Neural progenitor cell (in vitro differentiated cells): ENCODE results near the gene KANK3. TPM values are rescaled to one million over a fixed set of nuclear protein-coding genes. Genes with fewer than 3 reads are reported as not detected.
A peak's percentile ranks its signal among the peaks of the same experiment; 100 is the strongest.
"Not testable (repeated sequence)": the region's sequence is repeated elsewhere in the genome, so short reads cannot be mapped to it uniquely, and the experiment has no call there.

Experiments used
- DNase-seq: peaks from one replicate; pipeline ENCODE4 v3.0.0-alpha.2; 2016; ENCODE audit warnings: low spot score
- H2AFZ ChIP-seq: fragments of 200-600 bp; sonication (generic); replicated peaks from 2 replicates; pipeline ENCODE4 v1.6.1; 2016; ENCODE audit warnings: antibody characterized with exemption
- H3F3A ChIP-seq: fragments of 200-600 bp; sonication (generic); 2 replicates; pipeline ENCODE4 v1.6.1; 2016; ENCODE audit warnings: antibody characterized with exemption, low read depth
- H3K27ac ChIP-seq: fragments of 200-600 bp; sonication (generic); 2 replicates; pipeline ENCODE4 v1.5.1; 2016; ENCODE audit warnings: mild to moderate bottlenecking
- H3K27me3 ChIP-seq: fragments of 200-600 bp; sonication (generic); 2 replicates; pipeline ENCODE4 v1.6.1; 2016; ENCODE audit warnings: mild to moderate bottlenecking, moderate library complexity
- H3K36me3 ChIP-seq: fragments of 200-600 bp; sonication (generic); 2 replicates; pipeline ENCODE4 v1.5.1; 2016
- H3K4me1 ChIP-seq: fragments of 200-600 bp; sonication (generic); 2 replicates; pipeline ENCODE4 v1.6.1; 2016; ENCODE audit warnings: mixed run types
- H3K4me2 ChIP-seq: fragments of 200-600 bp; sonication (generic); 2 replicates; pipeline ENCODE4 v1.6.1; 2016
- H3K4me3 ChIP-seq: fragments of 200-600 bp; sonication (generic); 2 replicates; pipeline ENCODE4 v1.5.1; 2016
- H3K79me2 ChIP-seq: fragments of 200-600 bp; sonication (generic); 2 replicates; pipeline ENCODE4 v1.6.1; 2016; ENCODE audit warnings: low read depth
- H3K9ac ChIP-seq: fragments of 200-600 bp; sonication (generic); 2 replicates; pipeline ENCODE4 v1.6.1; 2016
- H3K9me3 ChIP-seq: fragments of 200-600 bp; sonication (generic); 2 replicates; pipeline ENCODE4 v1.5.1; 2016; ENCODE audit warnings: low read depth
- H4K20me1 ChIP-seq: fragments of 200-600 bp; sonication (generic); 2 replicates; pipeline ENCODE4 v1.6.1; 2016; ENCODE audit warnings: low read depth
- H3K27ac Mint-ChIP-seq: 3 replicates; pipeline ENCODE4 v1.8.0; 2021; ENCODE audit warnings: mixed read lengths
- H3K27me3 Mint-ChIP-seq: 2 replicates; pipeline ENCODE4 v1.8.0; 2022; ENCODE audit warnings: low read depth, mild to moderate bottlenecking, inconsistent platforms, moderate library complexity, mixed read lengths; ENCODE audit not compliant: insufficient read depth
- H3K36me3 Mint-ChIP-seq: 3 replicates; pipeline ENCODE4 v1.8.0; 2021; ENCODE audit warnings: mixed read lengths
- H3K4me1 Mint-ChIP-seq: 3 replicates; pipeline ENCODE4 v1.8.0; 2021; ENCODE audit warnings: mixed read lengths
- H3K4me3 Mint-ChIP-seq: 3 replicates; pipeline ENCODE4 v1.8.0; 2021; ENCODE audit warnings: mild to moderate bottlenecking, moderate library complexity, mixed read lengths
- H3K9me3 Mint-ChIP-seq: 3 replicates; pipeline ENCODE4 v1.8.0; 2020; ENCODE audit warnings: mixed read lengths
- CTCF ChIP-seq: fragments of 200-600 bp; sonication (generic); IDR thresholded peaks from 2 replicates; pipeline ENCODE4 v1.5.1; 2017; ENCODE audit warnings: antibody characterized with exemption, mild to moderate bottlenecking
- EZH2 ChIP-seq: fragments of 200-600 bp; sonication (generic); IDR thresholded peaks from 2 replicates; pipeline ENCODE4 v1.6.1; 2017; ENCODE audit warnings: antibody characterized with exemption, mild to moderate bottlenecking, moderate library complexity
- EZH2phosphoT487 ChIP-seq: fragments of 200-600 bp; sonication (generic); IDR thresholded peaks from 2 replicates; pipeline ENCODE4 v1.6.1; 2017; ENCODE audit warnings: antibody characterized with exemption
- total RNA-seq: library from RNA; depleted of rRNA; stranded (reverse); fragments of >200 nt; gene quantifications from 2 replicates; pipeline ENCODE4 v1.2.3, GENCODE V29; 2015; ENCODE audit warnings: low replicate concordance

The KANK3 gene
- total RNA-seq, 1 donor from 2014 or later = not detected

GRCh38 chr19:8352134-8352827 lies 9.2 kb upstream of the KANK3 start:
- no peak overlapping the region for H3K9ac ChIP-seq
- no peaks in the 10 kb centered on the region for H3K36me3 ChIP-seq
- DNase-seq = peak; percentile 50
- peak overlapping the region; percentile 71 for H3K4me2 ChIP-seq
- Mint-ChIP-seq H3K4me3 (peak overlapping the region; percentile 70), H3K4me1 (peaks cover 16% of the 10 kb centered on the region), H3K9me3 (no peaks in the 10 kb centered on the region), H3K36me3 (no peaks in the 10 kb centered on the region), H3K27me3 (peaks cover 4% of the 10 kb centered on the region), H3K27ac (peak overlapping the region; percentile 53)
- H3K27me3 ChIP-seq = peaks cover 3% of the 10 kb centered on the region
- H3K9me3 ChIP-seq = no peaks in the 10 kb centered on the region
- H4K20me1 ChIP-seq = no peaks in the 10 kb centered on the region
- peak overlapping the region; percentile 33 for H3K4me3 ChIP-seq
- H3K79me2 ChIP-seq = no peaks in the 10 kb centered on the region
- peak overlapping the region; percentile 86 for H2AFZ ChIP-seq
- peaks cover 7% of the 10 kb centered on the region for H3K4me1 ChIP-seq
- no peak for TF ChIP-seq EZH2phosphoT487
- TF ChIP-seq CTCF = no peak
- no peak for TF ChIP-seq EZH2
- H3F3A ChIP-seq = peaks cover 17% of the 10 kb centered on the region
- H3K27ac ChIP-seq = no peak overlapping the region

GRCh38 chr19:8349629-8350372 lies 6.7 kb upstream of the KANK3 start:
- H3K36me3 Mint-ChIP-seq, H3K4me2 ChIP-seq, H3K4me3 Mint-ChIP-seq, H4K20me1 ChIP-seq, H2AFZ ChIP-seq, H3K79me2 ChIP-seq, H3K27ac ChIP-seq, H3K9me3 ChIP-seq, H3K27me3 ChIP-seq, H3K4me3 ChIP-seq, DNase-seq, H3K9me3 Mint-ChIP-seq, H3K27me3 Mint-ChIP-seq, H3K27ac Mint-ChIP-seq, H3K9ac ChIP-seq, H3K4me1 ChIP-seq, H3K36me3 ChIP-seq: not testable (repeated sequence)
- peaks cover 14% of the 10 kb centered on the region for H3K4me1 Mint-ChIP-seq
- H3F3A ChIP-seq = peaks cover 17% of the 10 kb centered on the region

- H3K4me1 Mint-ChIP-seq = peaks cover 7% of the 10 kb centered on the region
- H3K27ac Mint-ChIP-seq = no peak overlapping the region
- H2AFZ ChIP-seq = no peak overlapping the region
- H3K9me3 ChIP-seq = no peaks in the 10 kb centered on the region
- no peaks in the 10 kb centered on the region for H3K36me3 ChIP-seq
- H3K27me3 ChIP-seq = peaks cover 63% of the 10 kb centered on the region
- H3K79me2 ChIP-seq = no peaks in the 10 kb centered on the region
- no peak overlapping the region for H3K4me3 ChIP-seq
- no peaks in the 10 kb centered on the region for H3K9me3 Mint-ChIP-seq
- H3K4me3 Mint-ChIP-seq = peak overlapping the region; percentile 71
- H3K4me1 ChIP-seq = no peaks in the 10 kb centered on the region
- H3K36me3 Mint-ChIP-seq = no peaks in the 10 kb centered on the region
- no peak for TF ChIP-seq EZH2phosphoT487
- TF ChIP-seq EZH2 = peak; percentile 13
- no peak overlapping the region for H3K4me2 ChIP-seq
- no peak for DNase-seq
- H3K9ac ChIP-seq = no peak overlapping the region
- H3K27ac ChIP-seq = no peak overlapping the region
- peaks cover 3% of the 10 kb centered on the region for H4K20me1 ChIP-seq
- peaks cover 24% of the 10 kb centered on the region for H3K27me3 Mint-ChIP-seq
- peaks cover 11% of the 10 kb centered on the region for H3F3A ChIP-seq
These were observed 402 bp upstream of the KANK3 start for GRCh38 chr19:8343483-8343844.

GRCh38 chr19:8342316-8342683 lies 762 bp downstream of the KANK3 start:
- H3K4me3 Mint-ChIP-seq = no peak overlapping the region

GRCh38 chr19:8341504-8341903 lies 1.6 kb downstream of the KANK3 start:
- not testable (repeated sequence) for H3K36me3 ChIP-seq, H3K4me3 Mint-ChIP-seq, H3K27ac Mint-ChIP-seq, H3K36me3 Mint-ChIP-seq, H3K4me3 ChIP-seq, H4K20me1 ChIP-seq, H3K9me3 ChIP-seq, DNase-seq, H3K9me3 Mint-ChIP-seq, H3K4me1 Mint-ChIP-seq, H2AFZ ChIP-seq, H3K9ac ChIP-seq, H3K79me2 ChIP-seq, H3K4me2 ChIP-seq, H3K4me1 ChIP-seq, H3K27ac ChIP-seq
- H3F3A ChIP-seq = peaks cover 11% of the 10 kb centered on the region
- peaks cover 36% of the 10 kb centered on the region for H3K27me3 Mint-ChIP-seq
- peaks cover 81% of the 10 kb centered on the region for H3K27me3 ChIP-seq

More at GRCh38 chr19:8342316-8342683, 762 bp downstream of the KANK3 start:
- H3F3A ChIP-seq = peaks cover 11% of the 10 kb centered on the region
- Mint-ChIP-seq H3K9me3 (no peaks in the 10 kb centered on the region), H3K27ac (no peak overlapping the region), H3K36me3 (no peaks in the 10 kb centered on the region), H3K27me3 (peaks cover 31% of the 10 kb centered on the region), H3K4me1 (peaks cover 6% of the 10 kb centered on the region)
- TF ChIP-seq CTCF (no peak), EZH2 (no peak), EZH2phosphoT487 (no peak)
- peaks cover 3% of the 10 kb centered on the region for H4K20me1 ChIP-seq
- no peaks in the 10 kb centered on the region for H3K4me1 ChIP-seq
- DNase-seq = no peak
- H3K27ac ChIP-seq = no peak overlapping the region
- H3K9ac ChIP-seq = no peak overlapping the region
- H3K79me2 ChIP-seq = no peaks in the 10 kb centered on the region
- no peaks in the 10 kb centered on the region for H3K9me3 ChIP-seq
- no peak overlapping the region for H2AFZ ChIP-seq
- H3K4me3 ChIP-seq = no peak overlapping the region
- H3K4me2 ChIP-seq = no peak overlapping the region
- no peaks in the 10 kb centered on the region for H3K36me3 ChIP-seq
- peaks cover 73% of the 10 kb centered on the region for H3K27me3 ChIP-seq
